KOPT-K1 (cell line): ENCODE results near the gene HLA-DRB1.
"Not testable (repeated sequence)": the region's sequence is repeated elsewhere in the genome, so short reads cannot be mapped to it uniquely, and the experiment has no call there.

Experiments
- H3K27ac ChIP-seq: fragments of 200-600 bp; sonication (generic); 2 replicates; pipeline ENCODE4 v1.5.1; 2016; ENCODE audit warnings: antibody characterized with exemption, mild to moderate bottlenecking, low read depth, low read length; ENCODE audit not compliant: poor library complexity, severe bottlenecking
- H3K36me3 ChIP-seq: fragments of 200-600 bp; sonication (generic); 2 replicates; pipeline ENCODE4 v1.5.1; 2017; ENCODE audit warnings: antibody characterized with exemption, mild to moderate bottlenecking, low read length, moderate library complexity; ENCODE audit not compliant: insufficient read depth
- H3K9me3 ChIP-seq: fragments of 200-600 bp; sonication (generic); 2 replicates; pipeline ENCODE4 v1.5.1; 2017; ENCODE audit warnings: antibody characterized with exemption, low read length, mild to moderate bottlenecking; ENCODE audit not compliant: insufficient read depth, poor library complexity, severe bottlenecking

Gene HLA-DRB1

GRCh38 chr6:32554116-32554965, 35.3 kb downstream of the HLA-DRB1 start:
- Histone ChIP-seq H3K27ac (no peak overlapping the region), H3K9me3 (no peaks in the 10 kb centered on the region), H3K36me3 (no peaks in the 10 kb centered on the region)

GRCh38 chr6:32553037-32553742, 36.5 kb downstream of the HLA-DRB1 start:
- no peaks in the 10 kb centered on the region for H3K9me3 ChIP-seq
- no peak overlapping the region for H3K27ac ChIP-seq
- H3K36me3 ChIP-seq: no peaks in the 10 kb centered on the region

- Histone ChIP-seq H3K36me3 (no peaks in the 10 kb centered on the region), H3K27ac (no peak overlapping the region), H3K9me3 (no peaks in the 10 kb centered on the region)
Measured at GRCh38 chr6:32551410-32551809, 38.2 kb downstream of the HLA-DRB1 start.

- H3K36me3 ChIP-seq: no peaks in the 10 kb centered on the region
- H3K9me3 ChIP-seq: no peaks in the 10 kb centered on the region
- H3K27ac ChIP-seq: no peak overlapping the region
Measured at GRCh38 chr6:32539839-32540238, 49.8 kb downstream of the HLA-DRB1 start.

GRCh38 chr6:32530431-32530793, 59.2 kb downstream of the HLA-DRB1 start:
- H3K9me3 ChIP-seq, H3K36me3 ChIP-seq, H3K27ac ChIP-seq: not testable (repeated sequence)

GRCh38 chr6:32529697-32530430, 59.8 kb downstream of the HLA-DRB1 start, which contains the start of gene HLA-DRB5:
TSS of gene HLA-DRB5 (minus strand) at chr6:32530287. CDS start at chr6:32530224, 63 bp downstream.
- H3K27ac ChIP-seq: no peak within 1 kb of the TSS

More at GRCh38 chr6:32529697-32530430, 59.8 kb downstream of the HLA-DRB1 start, which contains the start of gene HLA-DRB5:
- Histone ChIP-seq H3K9me3 (no peaks in the 10 kb centered on the region), H3K36me3 (no peaks in the 10 kb centered on the region)
